ENCODE data around the gene ZMYND15.

Gene ZMYND15

GRCh38 chr17:4709794-4710692 is 29.6 kb upstream of the ZMYND15 start, which contains the start of gene ARRB2:
Gene ARRB2, plus strand, starts transcription at chr17:4710632. Its CDS starts 90 bp downstream, at chr17:4710722.
- H3K4me3 ChIP-seq (replicated peaks; ENCODE audit: insufficient read depth, low read length), result peak within 1 kb of the TSS; percentile 76
- peak; percentile 31 for TF ChIP-seq CTCF (IDR thresholded peaks at IDR 0.05; ENCODE audit: insufficient read depth, low read length)
- peak; percentile 17; the same call in 1 of the 2 replicates for TF ChIP-seq POLR2AphosphoS5 (IDR thresholded peaks at IDR 0.05; ENCODE audit: low read depth)
- no peak for TF ChIP-seq REST (IDR thresholded peaks at IDR 0.05; ENCODE audit: insufficient replicate concordance, low read depth)
- H3K27ac ChIP-seq (replicated peaks), result peak within 1 kb of the TSS; percentile 86
- no peaks in the 10 kb centered on the region for H3K27me3 ChIP-seq (ENCODE audit: insufficient read depth, poor library complexity, severe bottlenecking)
- peak; percentile 90 to 92 for DNase-seq (ENCODE audit: low read depth in 1 of 2, low spot score in 1 of 2)

GRCh38 chr17:4710693-4711634 is 28.7 kb upstream of the ZMYND15 start:
- Histone ChIP-seq H3K27ac (replicated peaks) (peak overlapping the region; percentile 86), H3K27me3 (ENCODE audit: insufficient read depth, poor library complexity, severe bottlenecking) (no peaks in the 10 kb centered on the region), H3K4me3 (replicated peaks; ENCODE audit: insufficient read depth, low read length) (peak overlapping the region; percentile 76)
- TF ChIP-seq SPI1 (IDR thresholded peaks at IDR 0.05; ENCODE audit: borderline replicate concordance, low read depth) (peak; percentile 53; the same call in 1 of the 2 replicates), CTCF (IDR thresholded peaks at IDR 0.05; ENCODE audit: insufficient read depth, low read length) (no peak), REST (IDR thresholded peaks at IDR 0.05; ENCODE audit: insufficient replicate concordance, low read depth) (no peak), GABPA (IDR thresholded peaks at IDR 0.05; ENCODE audit: low read depth) (no peak), POLR2AphosphoS5 (IDR thresholded peaks at IDR 0.05; ENCODE audit: low read depth) (0 out of 2 replicates have a peak, but pooled peaks have one; percentile 18)
- peak in 1 of 2 experiments; percentile 64 for DNase-seq (ENCODE audit: low read depth in 1 of 2, low spot score in 1 of 2)

- Histone ChIP-seq H3K27me3 (ENCODE audit: insufficient read depth, poor library complexity, severe bottlenecking) (no peaks in the 10 kb centered on the region), H3K4me3 (replicated peaks; ENCODE audit: insufficient read depth, low read length) (peak overlapping the region; percentile 76), H3K27ac (replicated peaks) (peak overlapping the region; percentile 86)
- DNase-seq (ENCODE audit: low read depth in 1 of 2, low spot score in 1 of 2), result peak; percentile 50 to 78
- TF ChIP-seq CTCF (IDR thresholded peaks at IDR 0.05; ENCODE audit: insufficient read depth, low read length) (no peak), SPI1 (IDR thresholded peaks at IDR 0.05; ENCODE audit: borderline replicate concordance, low read depth) (no peak)
Observed at GRCh38 chr17:4711661-4712181, 27.9 kb upstream of the ZMYND15 start.
